HEK293 (cell line): ENCODE results near the gene ENKUR.
A peak's percentile ranks its signal among the peaks of the same experiment; 100 is the strongest.

ENCODE experiments used
- CTCF ChIA-PET: fragments of 350-600 bp; formaldehyde crosslinking; extraction: SDS; loops from one replicate; lab custom pipeline; 2021; ENCODE audit warnings: antibody characterized with exemption; lab: Yijun Ruan, JAX
- POLR2A ChIA-PET: fragments of 300-600 bp; formaldehyde crosslinking; extraction: SDS; loops from one replicate; lab custom pipeline; 2020; ENCODE audit warnings: antibody characterized with exemption, inconsistent platforms; lab: Yijun Ruan, JAX
- H3K27ac ChIP-seq: fragments of 200-500 bp; sonication (Bioruptor generic); 2 replicates; pipeline ENCODE4 v1.5.1; 2014; ENCODE audit warnings: low read depth, low read length, control low read depth, inconsistent platforms; ENCODE audit errors: extremely low read depth
- H3K36me3 ChIP-seq, 2 experiments: fragments of 200-500 bp in 1 of 2; sonication (Bioruptor generic) in 1 of 2; 1 replicate in 1 of 2; 2 replicates in 1 of 2; pipeline ENCODE4 v1.5.1; 2014 to 2017; ENCODE audit warnings: inconsistent platforms in 2 of 2, low read length in 2 of 2; ENCODE audit not compliant: control insufficient read depth in 2 of 2, insufficient read depth in 1 of 2
- H3K4me1 ChIP-seq: fragments of 200-500 bp; sonication (Bioruptor generic); 2 replicates; pipeline ENCODE4 v1.5.1; 2014; ENCODE audit warnings: mild to moderate bottlenecking, low read length, inconsistent platforms; ENCODE audit not compliant: control insufficient read depth, insufficient read depth
- H3K4me3 ChIP-seq: 2 replicates; pipeline ENCODE4 v1.5.1; 2011; ENCODE audit warnings: low read depth, mild to moderate bottlenecking, control low read depth, low read length, moderate library complexity
- H3K9me3 ChIP-seq: fragments of 200-500 bp; sonication (Bioruptor generic); 2 replicates; pipeline ENCODE4 v1.5.1; 2014; ENCODE audit warnings: low read depth, low read length, inconsistent platforms; ENCODE audit not compliant: control insufficient read depth, insufficient read depth
- ATF2 ChIP-seq: fragments of 450-650 bp; formaldehyde crosslinking; IDR thresholded peaks from 2 replicates; pipeline ENCODE4 v1.5.1; 2016; ENCODE audit warnings: missing biosample characterization, missing genetic modification characterization, low read depth
- IKZF3 ChIP-seq: fragments of 450-650 bp; IDR thresholded peaks from 2 replicates; pipeline ENCODE4 v1.5.0; 2018; ENCODE audit warnings: missing biosample characterization, mild to moderate bottlenecking, missing genetic modification characterization, moderate library complexity
- MZF1 ChIP-seq: fragments of 450-650 bp; formaldehyde crosslinking; IDR thresholded peaks from 2 replicates; pipeline ENCODE4 v1.5.1; 2017; ENCODE audit warnings: missing biosample characterization, missing genetic modification characterization, borderline replicate concordance
- REST ChIP-seq: fragments of 450-650 bp; formaldehyde crosslinking; IDR thresholded peaks from 2 replicates; pipeline ENCODE4 v1.5.1; 2016; ENCODE audit warnings: missing biosample characterization, missing genetic modification characterization
- TSHZ1 ChIP-seq: fragments of 450-650 bp; formaldehyde crosslinking; IDR thresholded peaks from 2 replicates; pipeline ENCODE4 v1.5.1; 2016; ENCODE audit warnings: missing biosample characterization, missing genetic modification characterization, borderline replicate concordance
- ZBTB17 ChIP-seq: fragments of 450-650 bp; formaldehyde crosslinking; IDR thresholded peaks from 2 replicates; pipeline ENCODE4 v1.5.1; 2016; ENCODE audit warnings: missing biosample characterization, missing genetic modification characterization
- ZNF16 ChIP-seq: fragments of 450-650 bp; formaldehyde crosslinking; IDR thresholded peaks from 2 replicates; pipeline ENCODE4 v1.5.1; 2016; ENCODE audit warnings: low read depth, missing biosample characterization, missing genetic modification characterization
- ZNF280D ChIP-seq: fragments of 450-650 bp; formaldehyde crosslinking; IDR thresholded peaks from 2 replicates; pipeline ENCODE4 v1.5.1; 2016; ENCODE audit warnings: missing biosample characterization, missing genetic modification characterization
- ZNF510 ChIP-seq: fragments of 450-650 bp; formaldehyde crosslinking; IDR thresholded peaks from 2 replicates; pipeline ENCODE4 v1.5.1; 2018; ENCODE audit warnings: mild to moderate bottlenecking, missing genetic modification characterization, missing biosample characterization; ENCODE audit not compliant: insufficient replicate concordance
- ZNF544 ChIP-seq: fragments of 450-650 bp; formaldehyde crosslinking; IDR thresholded peaks from 2 replicates; pipeline ENCODE4 v1.5.0; 2017; ENCODE audit warnings: missing biosample characterization, missing genetic modification characterization
- ZNF571 ChIP-seq: fragments of 450-650 bp; formaldehyde crosslinking; IDR thresholded peaks from 2 replicates; pipeline ENCODE4 v1.5.0; 2017; ENCODE audit warnings: missing biosample characterization, missing genetic modification characterization
- ZNF585B ChIP-seq: fragments of 450-650 bp; formaldehyde crosslinking; IDR thresholded peaks from 2 replicates; pipeline ENCODE4 v1.5.1; 2016; ENCODE audit warnings: missing biosample characterization, missing genetic modification characterization
- ZNF792 ChIP-seq: fragments of 450-650 bp; formaldehyde crosslinking; IDR thresholded peaks from 2 replicates; pipeline ENCODE4 v1.5.1; 2016; ENCODE audit warnings: missing biosample characterization, missing genetic modification characterization
- TF ChIP-seq, protein P1 (sequence below): fragments of 450-650 bp; formaldehyde crosslinking; IDR thresholded peaks from 2 replicates; pipeline ENCODE4 v1.5.1; 2016; ENCODE audit warnings: missing biosample characterization, missing genetic modification characterization, borderline replicate concordance
- TF ChIP-seq, protein P2 (sequence below): fragments of 450-650 bp; formaldehyde crosslinking; IDR thresholded peaks from 2 replicates; pipeline ENCODE4 v1.5.1; 2016; ENCODE audit warnings: missing biosample characterization, missing genetic modification characterization

Gene ENKUR

DNA sequence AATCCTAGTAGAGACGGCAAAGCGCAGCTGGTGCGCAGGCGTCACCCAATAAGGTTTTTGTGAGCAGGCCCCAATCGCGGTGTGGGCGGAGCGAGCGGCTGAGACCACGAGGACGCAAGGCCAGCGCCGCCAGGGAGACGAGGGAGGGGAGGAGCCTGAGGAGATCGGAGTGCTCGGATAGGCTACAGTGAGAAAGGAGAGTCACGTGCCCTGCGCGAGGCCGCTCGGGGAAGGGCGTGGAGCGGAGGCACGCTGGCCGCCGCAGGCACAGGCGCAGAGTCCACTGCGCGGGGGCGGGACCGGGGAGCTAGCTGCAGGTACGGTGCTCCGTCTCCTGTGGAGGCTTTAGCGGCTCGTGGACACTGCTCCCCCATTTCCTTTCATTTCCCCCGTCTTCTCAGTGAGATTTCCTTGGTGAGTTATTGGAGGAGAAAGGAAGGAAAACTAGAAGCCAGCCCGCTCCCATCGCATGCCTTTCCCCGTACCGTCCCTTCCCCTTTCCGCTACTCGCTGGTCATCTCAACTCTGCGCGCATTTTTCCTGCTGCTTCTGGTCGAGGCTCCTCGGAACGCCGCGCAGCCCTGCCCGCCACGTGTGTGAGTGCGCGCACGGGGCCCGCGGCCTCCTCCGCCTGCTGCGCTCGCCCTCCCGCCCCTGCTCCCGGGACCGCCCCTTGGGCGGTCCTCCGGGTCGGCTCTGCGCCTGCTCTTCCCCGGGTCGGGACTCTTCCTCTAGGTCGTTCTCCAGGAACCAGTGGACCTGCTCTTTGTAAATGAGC lies 607 bp upstream of the ENKUR start, which contains the start of gene THNSL1 (continued):
- TF ChIP-seq, protein P1, sequence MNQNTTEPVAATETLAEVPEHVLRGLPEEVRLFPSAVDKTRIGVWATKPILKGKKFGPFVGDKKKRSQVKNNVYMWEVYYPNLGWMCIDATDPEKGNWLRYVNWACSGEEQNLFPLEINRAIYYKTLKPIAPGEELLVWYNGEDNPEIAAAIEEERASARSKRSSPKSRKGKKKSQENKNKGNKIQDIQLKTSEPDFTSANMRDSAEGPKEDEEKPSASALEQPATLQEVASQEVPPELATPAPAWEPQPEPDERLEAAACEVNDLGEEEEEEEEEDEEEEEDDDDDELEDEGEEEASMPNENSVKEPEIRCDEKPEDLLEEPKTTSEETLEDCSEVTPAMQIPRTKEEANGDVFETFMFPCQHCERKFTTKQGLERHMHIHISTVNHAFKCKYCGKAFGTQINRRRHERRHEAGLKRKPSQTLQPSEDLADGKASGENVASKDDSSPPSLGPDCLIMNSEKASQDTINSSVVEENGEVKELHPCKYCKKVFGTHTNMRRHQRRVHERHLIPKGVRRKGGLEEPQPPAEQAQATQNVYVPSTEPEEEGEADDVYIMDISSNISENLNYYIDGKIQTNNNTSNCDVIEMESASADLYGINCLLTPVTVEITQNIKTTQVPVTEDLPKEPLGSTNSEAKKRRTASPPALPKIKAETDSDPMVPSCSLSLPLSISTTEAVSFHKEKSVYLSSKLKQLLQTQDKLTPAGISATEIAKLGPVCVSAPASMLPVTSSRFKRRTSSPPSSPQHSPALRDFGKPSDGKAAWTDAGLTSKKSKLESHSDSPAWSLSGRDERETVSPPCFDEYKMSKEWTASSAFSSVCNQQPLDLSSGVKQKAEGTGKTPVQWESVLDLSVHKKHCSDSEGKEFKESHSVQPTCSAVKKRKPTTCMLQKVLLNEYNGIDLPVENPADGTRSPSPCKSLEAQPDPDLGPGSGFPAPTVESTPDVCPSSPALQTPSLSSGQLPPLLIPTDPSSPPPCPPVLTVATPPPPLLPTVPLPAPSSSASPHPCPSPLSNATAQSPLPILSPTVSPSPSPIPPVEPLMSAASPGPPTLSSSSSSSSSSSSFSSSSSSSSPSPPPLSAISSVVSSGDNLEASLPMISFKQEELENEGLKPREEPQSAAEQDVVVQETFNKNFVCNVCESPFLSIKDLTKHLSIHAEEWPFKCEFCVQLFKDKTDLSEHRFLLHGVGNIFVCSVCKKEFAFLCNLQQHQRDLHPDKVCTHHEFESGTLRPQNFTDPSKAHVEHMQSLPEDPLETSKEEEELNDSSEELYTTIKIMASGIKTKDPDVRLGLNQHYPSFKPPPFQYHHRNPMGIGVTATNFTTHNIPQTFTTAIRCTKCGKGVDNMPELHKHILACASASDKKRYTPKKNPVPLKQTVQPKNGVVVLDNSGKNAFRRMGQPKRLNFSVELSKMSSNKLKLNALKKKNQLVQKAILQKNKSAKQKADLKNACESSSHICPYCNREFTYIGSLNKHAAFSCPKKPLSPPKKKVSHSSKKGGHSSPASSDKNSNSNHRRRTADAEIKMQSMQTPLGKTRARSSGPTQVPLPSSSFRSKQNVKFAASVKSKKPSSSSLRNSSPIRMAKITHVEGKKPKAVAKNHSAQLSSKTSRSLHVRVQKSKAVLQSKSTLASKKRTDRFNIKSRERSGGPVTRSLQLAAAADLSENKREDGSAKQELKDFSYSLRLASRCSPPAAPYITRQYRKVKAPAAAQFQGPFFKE = no peak
- TF ChIP-seq IKZF3 (tag by site-specific recombination) (peak; percentile 70; the same call in 1 of the 2 replicates), ZBTB17 (tag by site-specific recombination) (peak; percentile 89), ZNF571 (no peak)

DNA sequence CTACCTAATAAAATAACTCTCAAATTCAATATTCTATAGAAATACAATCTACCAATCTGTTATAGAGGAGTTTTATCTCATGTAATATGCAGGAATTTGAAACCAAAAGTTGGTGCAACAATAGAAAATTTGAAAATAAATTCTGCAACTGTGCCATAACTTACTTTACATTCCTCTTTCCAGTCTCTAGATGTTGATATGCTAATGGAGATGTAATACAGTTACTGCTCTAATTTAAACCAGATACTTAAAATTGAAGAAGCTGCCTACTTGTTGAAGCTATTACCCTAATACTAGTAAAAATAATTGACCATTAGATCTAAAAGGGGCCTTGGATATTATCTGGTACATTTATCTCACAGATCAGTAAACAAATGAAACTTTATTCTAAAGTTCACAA lies 1.4 kb downstream of the ENKUR start:
- Histone ChIP-seq H3K36me3 (no peaks in the 10 kb centered on the region), H3K4me3 (no peak overlapping the region), H3K9me3 (no peaks in the 10 kb centered on the region), H3K27ac (no peak overlapping the region), H3K4me1 (no peaks in the 10 kb centered on the region)
- ChIA-PET POLR2A (no interaction called here), CTCF (no interaction called here)
- TF ChIP-seq ZNF544 (no peak), ZNF280D (tag by site-specific recombination) (no peak), REST (tag by site-specific recombination) (no peak), MZF1 (tag by site-specific recombination) (no peak), TSHZ1 (tag by site-specific recombination) (no peak), ZNF585B (no peak), ZNF510 (tag by site-specific recombination) (no peak), ATF2 (tag by site-specific recombination) (no peak), ZNF792 (tag by site-specific recombination) (no peak), ZNF16 (tag by site-specific recombination) (no peak)
- TF ChIP-seq, protein P2, sequence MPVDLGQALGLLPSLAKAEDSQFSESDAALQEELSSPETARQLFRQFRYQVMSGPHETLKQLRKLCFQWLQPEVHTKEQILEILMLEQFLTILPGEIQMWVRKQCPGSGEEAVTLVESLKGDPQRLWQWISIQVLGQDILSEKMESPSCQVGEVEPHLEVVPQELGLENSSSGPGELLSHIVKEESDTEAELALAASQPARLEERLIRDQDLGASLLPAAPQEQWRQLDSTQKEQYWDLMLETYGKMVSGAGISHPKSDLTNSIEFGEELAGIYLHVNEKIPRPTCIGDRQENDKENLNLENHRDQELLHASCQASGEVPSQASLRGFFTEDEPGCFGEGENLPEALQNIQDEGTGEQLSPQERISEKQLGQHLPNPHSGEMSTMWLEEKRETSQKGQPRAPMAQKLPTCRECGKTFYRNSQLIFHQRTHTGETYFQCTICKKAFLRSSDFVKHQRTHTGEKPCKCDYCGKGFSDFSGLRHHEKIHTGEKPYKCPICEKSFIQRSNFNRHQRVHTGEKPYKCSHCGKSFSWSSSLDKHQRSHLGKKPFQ (tag by site-specific recombination) = no peak
